Gastrocnemius medialis (tissue), 4 donors: Measurements from ENCODE around the gene SWI5.

Experiments
- POLR2A ChIP-seq, 2 donors: fragments of 450-650 bp; IDR thresholded peaks; one replicate each; pipeline ENCODE4 v1.6.1; 2017; ENCODE audit warnings: antibody characterized with exemption in 2 of 2, mild to moderate bottlenecking in 2 of 2, moderate library complexity in 2 of 2
- TF ChIP-seq, protein P1 (sequence below), 5 experiments: fragments of 450-650 bp in 3 of 5; fragments of 200-600 bp in 2 of 5; sonication (generic) in 2 of 5; IDR thresholded peaks in 4 of 5; conservative IDR thresholded peaks in 1 of 5; 1 replicate in 4 of 5; 2 replicates in 1 of 5; pipeline ENCODE4 v1.5.1; 2016 to 2019; ENCODE audit warnings: antibody characterized with exemption in 5 of 5, mild to moderate bottlenecking in 3 of 5, moderate library complexity in 3 of 5

DNA sequence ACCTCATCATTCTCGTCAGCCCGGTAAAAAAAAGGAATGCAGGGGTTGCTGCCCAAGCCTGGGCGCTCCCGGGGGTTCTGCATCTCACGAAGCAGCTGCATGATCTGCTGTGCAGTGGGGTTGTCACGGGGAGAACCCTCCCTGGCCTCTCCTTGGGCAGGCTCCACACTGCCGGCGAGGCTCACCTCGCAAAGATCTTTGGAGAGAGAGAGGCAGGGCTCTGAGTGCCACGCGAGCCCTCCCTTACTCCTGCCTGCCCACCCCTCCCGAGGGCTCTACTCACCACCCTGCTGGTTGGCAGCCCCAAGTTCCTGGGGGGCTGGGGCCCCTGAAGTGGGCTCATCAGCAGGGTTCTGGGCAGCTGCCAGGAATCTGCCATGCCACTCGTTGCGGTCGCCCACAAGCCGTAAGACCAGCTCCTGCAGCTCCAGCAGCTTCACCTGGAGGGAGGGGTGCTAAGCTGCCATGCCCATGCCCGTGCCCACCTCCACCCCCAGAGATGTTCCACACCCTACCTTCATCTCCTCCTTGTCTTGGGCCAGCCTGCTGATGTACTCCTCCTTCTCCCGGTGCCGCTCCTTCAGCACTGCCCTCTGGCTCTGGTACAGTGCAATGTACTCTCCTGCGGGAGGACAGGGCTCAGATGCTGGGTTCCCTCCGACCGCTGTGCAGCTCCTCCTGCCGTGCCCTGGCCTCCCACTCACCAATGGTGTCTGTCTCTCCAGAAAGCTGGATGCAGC, 18.8 kb upstream of the SWI5 start:
- TF ChIP-seq, protein P1, sequence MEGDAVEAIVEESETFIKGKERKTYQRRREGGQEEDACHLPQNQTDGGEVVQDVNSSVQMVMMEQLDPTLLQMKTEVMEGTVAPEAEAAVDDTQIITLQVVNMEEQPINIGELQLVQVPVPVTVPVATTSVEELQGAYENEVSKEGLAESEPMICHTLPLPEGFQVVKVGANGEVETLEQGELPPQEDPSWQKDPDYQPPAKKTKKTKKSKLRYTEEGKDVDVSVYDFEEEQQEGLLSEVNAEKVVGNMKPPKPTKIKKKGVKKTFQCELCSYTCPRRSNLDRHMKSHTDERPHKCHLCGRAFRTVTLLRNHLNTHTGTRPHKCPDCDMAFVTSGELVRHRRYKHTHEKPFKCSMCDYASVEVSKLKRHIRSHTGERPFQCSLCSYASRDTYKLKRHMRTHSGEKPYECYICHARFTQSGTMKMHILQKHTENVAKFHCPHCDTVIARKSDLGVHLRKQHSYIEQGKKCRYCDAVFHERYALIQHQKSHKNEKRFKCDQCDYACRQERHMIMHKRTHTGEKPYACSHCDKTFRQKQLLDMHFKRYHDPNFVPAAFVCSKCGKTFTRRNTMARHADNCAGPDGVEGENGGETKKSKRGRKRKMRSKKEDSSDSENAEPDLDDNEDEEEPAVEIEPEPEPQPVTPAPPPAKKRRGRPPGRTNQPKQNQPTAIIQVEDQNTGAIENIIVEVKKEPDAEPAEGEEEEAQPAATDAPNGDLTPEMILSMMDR (IDR thresholded peaks at IDR 0.05 in 4 of 5, conservative IDR thresholded peaks at IDR 0.05 in 1 of 5): no peak
- no peak for TF ChIP-seq POLR2A (IDR thresholded peaks at IDR 0.05)
